A549 (cell line): Measurements from ENCODE around the gene ZNF548.

Experiments
- CEBPB ChIP-seq, 2 experiments: fragments of >200 bp in 1 of 2; sonication (Bioruptor Twin) in 1 of 2; formaldehyde crosslinking in 1 of 2; IDR thresholded peaks; 2 replicates each; pipeline ENCODE4 v1.6.1; 2012 to 2016
- CTCF ChIP-seq: fragments of >200 bp; sonication (Bioruptor Twin); formaldehyde crosslinking; IDR thresholded peaks from 3 replicates; pipeline ENCODE4 v1.5.1; 2016
- FOSL2 ChIP-seq, 2 experiments: fragments of 450-650 bp in 1 of 2; fragments of >200 bp in 1 of 2; sonication (Bioruptor Twin) in 1 of 2; formaldehyde crosslinking; IDR thresholded peaks; 2 replicates each; pipeline versions ENCODE4 v1.5.0 to v1.6.1; 2016 to 2020; ENCODE audit warnings: mild to moderate bottlenecking in 1 of 2, moderate library complexity in 1 of 2
- HOXB5 ChIP-seq: fragments of 250-450 bp; sonication (Bioruptor Pico); IDR thresholded peaks from 2 replicates; pipeline ENCODE4 v1.5.0; 2020; ENCODE audit warnings: mild to moderate bottlenecking, moderate library complexity
- POLR2A ChIP-seq: IDR thresholded peaks from 2 replicates; pipeline ENCODE4 v1.6.1; 2012; ENCODE audit warnings: mild to moderate bottlenecking, low read length
- POLR2AphosphoS2 ChIP-seq: conservative IDR thresholded peaks from 2 replicates; pipeline ENCODE4 v1.6.1; 2012; ENCODE audit warnings: low read length, improper control_type of control experiment, inconsistent platforms
- RCOR1 ChIP-seq: fragments of 150-350 bp; IDR thresholded peaks from 2 replicates; pipeline ENCODE4 v1.6.1; 2014; ENCODE audit warnings: antibody characterized with exemption, low read length, low read depth
- SMC3 ChIP-seq: fragments of >200 bp; sonication (Bioruptor Twin); formaldehyde crosslinking; IDR thresholded peaks from 3 replicates; pipeline ENCODE4 v1.6.1; 2018; ENCODE audit warnings: inconsistent platforms
- ZC3H11A ChIP-seq: fragments of 450-650 bp; IDR thresholded peaks from 2 replicates; pipeline ENCODE4 v1.6.1; 2014; ENCODE audit warnings: antibody characterized with exemption, mild to moderate bottlenecking
- ZFP36 ChIP-seq: fragments of 450-650 bp; IDR thresholded peaks from 2 replicates; pipeline ENCODE4 v1.6.1; 2014; ENCODE audit warnings: borderline replicate concordance; ENCODE audit not compliant: partially characterized antibody
- ZNF302 ChIP-seq: fragments of 250-450 bp; sonication (Bioruptor Pico); IDR thresholded peaks from 2 replicates; pipeline ENCODE4 v1.9.0; 2021; ENCODE audit warnings: inconsistent platforms, mild to moderate bottlenecking, moderate library complexity
- TF ChIP-seq, protein P1 (sequence below): IDR thresholded peaks from 2 replicates; pipeline ENCODE4 v1.6.1; 2012
- TF ChIP-seq, protein P2 (sequence below): IDR thresholded peaks from 2 replicates; pipeline ENCODE4 v1.6.1; 2012

DNA sequence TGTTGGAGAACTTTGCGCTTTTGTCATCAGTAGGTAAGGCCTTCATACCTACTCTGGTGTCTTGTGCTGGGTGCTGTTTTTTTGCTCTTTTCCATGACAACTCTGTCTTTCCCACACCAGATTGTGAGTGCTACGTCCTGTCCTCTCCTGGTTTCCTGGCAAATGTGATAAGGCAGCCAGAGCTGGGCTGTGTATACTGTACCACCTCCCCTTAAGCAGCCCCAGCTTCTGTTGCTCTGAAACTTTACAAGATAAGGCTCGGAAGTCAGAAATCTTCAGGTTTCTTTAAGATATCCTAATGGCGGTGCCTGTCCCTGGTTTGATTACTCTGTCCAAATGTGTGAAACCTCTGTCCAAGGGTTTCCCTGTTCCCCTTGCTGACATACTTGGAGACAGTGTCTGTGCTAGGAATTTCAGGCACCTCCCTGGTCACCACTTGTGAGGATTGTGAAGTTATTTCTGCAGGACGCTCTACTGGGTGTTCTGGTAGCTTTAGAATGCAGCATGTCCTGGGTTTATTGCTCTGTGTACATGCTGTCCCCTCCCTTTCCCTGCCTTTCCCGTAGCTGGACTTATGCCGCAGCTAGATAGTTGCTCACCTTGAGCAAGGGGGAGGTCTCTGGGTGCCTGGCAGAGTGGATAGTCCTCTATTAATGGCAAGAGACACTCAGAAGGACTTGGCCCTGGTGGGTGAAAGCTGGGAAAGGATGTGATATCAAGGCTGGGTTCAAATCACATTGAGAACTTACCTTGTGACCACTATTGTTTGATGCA, 52.5 kb downstream of the ZNF548 start:
- TF ChIP-seq ZC3H11A (no peak), CTCF (no peak), CEBPB (IDR thresholded peaks at IDR 0.05) (no peak), SMC3 (no peak), ZNF302 (CRISPR knock-in tag) (no peak), POLR2A (no peak), HOXB5 (no peak), ZFP36 (no peak), POLR2AphosphoS2 (no peak), FOSL2 (IDR thresholded peaks at IDR 0.05) (no peak), FOSL2 (CRISPR knock-in tag; IDR thresholded peaks at IDR 0.05) (no peak), RCOR1 (no peak)
- TF ChIP-seq, protein P1, sequence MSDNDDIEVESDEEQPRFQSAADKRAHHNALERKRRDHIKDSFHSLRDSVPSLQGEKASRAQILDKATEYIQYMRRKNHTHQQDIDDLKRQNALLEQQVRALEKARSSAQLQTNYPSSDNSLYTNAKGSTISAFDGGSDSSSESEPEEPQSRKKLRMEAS = no peak
- TF ChIP-seq, protein P2, sequence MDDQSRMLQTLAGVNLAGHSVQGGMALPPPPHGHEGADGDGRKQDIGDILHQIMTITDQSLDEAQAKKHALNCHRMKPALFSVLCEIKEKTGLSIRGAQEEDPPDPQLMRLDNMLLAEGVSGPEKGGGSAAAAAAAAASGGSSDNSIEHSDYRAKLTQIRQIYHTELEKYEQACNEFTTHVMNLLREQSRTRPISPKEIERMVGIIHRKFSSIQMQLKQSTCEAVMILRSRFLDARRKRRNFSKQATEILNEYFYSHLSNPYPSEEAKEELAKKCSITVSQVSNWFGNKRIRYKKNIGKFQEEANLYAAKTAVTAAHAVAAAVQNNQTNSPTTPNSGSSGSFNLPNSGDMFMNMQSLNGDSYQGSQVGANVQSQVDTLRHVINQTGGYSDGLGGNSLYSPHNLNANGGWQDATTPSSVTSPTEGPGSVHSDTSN = no peak
